PC-3 (cell line): ENCODE data around the gene PSMD10. TPM values are rescaled to one million over a fixed set of nuclear protein-coding genes. Genes with fewer than 3 reads are reported as not detected.

Experiments used
- ATAC-seq: fragments of 200-7000 bp; cut with Tn5 transposase; 2 replicates; pipeline ENCODE4 v1.9.1; 2020; ENCODE audit warnings: mild to moderate bottlenecking, moderate library complexity
- BruUV-seq: library from RNA; stranded (reverse); fragments of 400-500 nt; replicated peaks from 2 replicates; lab custom pipeline; 2021; lab: Mats Ljungman, UMichigan
- CTCF ChIA-PET: fragments of 300-600 bp; sonication (Branson Sonifier 250); formaldehyde crosslinking; loops from one replicate; lab custom pipeline; 2022; ENCODE audit warnings: antibody characterized with exemption; lab: Charles Lee
- POLR2A ChIA-PET: fragments of 300-600 bp; sonication (Branson Sonifier 250); formaldehyde crosslinking; loops from one replicate; lab custom pipeline; 2022; ENCODE audit warnings: antibody characterized with exemption; ENCODE audit not compliant: unreplicated experiment; lab: Charles Lee
- DNase-seq: peaks from one replicate; pipeline ENCODE4 v3.0.0-alpha.2; 2015
- H2AFZ ChIP-seq: fragments of 300-600 bp; sonication (generic); 2 replicates; pipeline ENCODE4 v1.6.0; 2016; ENCODE audit warnings: antibody characterized with exemption, low read length
- H3F3A ChIP-seq: fragments of 300-600 bp; sonication (generic); one replicate; pipeline ENCODE4 v1.6.0; 2017; ENCODE audit warnings: antibody characterized with exemption, low read length, control low read depth, mild to moderate bottlenecking; ENCODE audit not compliant: unreplicated experiment
- H3K27ac ChIP-seq: fragments of 300-600 bp; sonication (generic); 2 replicates; pipeline ENCODE4 v1.5.1; 2016; ENCODE audit warnings: mild to moderate bottlenecking, low read length
- H3K27me3 ChIP-seq: fragments of 300-600 bp; sonication (generic); 2 replicates; pipeline ENCODE4 v1.6.1; 2016; ENCODE audit warnings: low read length, mixed read lengths
- H3K36me3 ChIP-seq: fragments of 300-600 bp; sonication (generic); 2 replicates; pipeline ENCODE4 v1.6.1; 2016; ENCODE audit warnings: low read depth, mixed run types, low read length, mixed read lengths
- H3K4me1 ChIP-seq: fragments of 300-600 bp; sonication (generic); 2 replicates; pipeline ENCODE4 v1.5.1; 2016; ENCODE audit warnings: low read length; ENCODE audit not compliant: insufficient read depth
- H3K4me2 ChIP-seq: fragments of 300-600 bp; sonication (generic); 2 replicates; pipeline ENCODE4 v1.6.0; 2016; ENCODE audit warnings: low read length
- H3K4me3 ChIP-seq: fragments of 300-600 bp; sonication (generic); 2 replicates; pipeline ENCODE4 v1.5.1; 2016; ENCODE audit warnings: mild to moderate bottlenecking, low read length, mixed read lengths
- H3K79me2 ChIP-seq: fragments of 300-600 bp; sonication (generic); 2 replicates; pipeline ENCODE4 v1.6.1; 2017; ENCODE audit warnings: low read length, mixed read lengths
- H3K9ac ChIP-seq: fragments of 300-600 bp; sonication (generic); 2 replicates; pipeline ENCODE4 v1.6.0; 2016; ENCODE audit warnings: mild to moderate bottlenecking, low read length
- H3K9me2 ChIP-seq: fragments of 300-600 bp; sonication (generic); replicated peaks from 2 replicates; pipeline ENCODE4 v1.6.1; 2016; ENCODE audit warnings: mixed run types, low read length, mixed read lengths
- H3K9me3 ChIP-seq: fragments of 300-600 bp; sonication (generic); 2 replicates; pipeline ENCODE4 v1.6.1; 2016; ENCODE audit warnings: low read length, mixed read lengths
- H4K20me1 ChIP-seq: fragments of 300-600 bp; sonication (generic); 2 replicates; pipeline ENCODE4 v1.6.1; 2016; ENCODE audit warnings: low read length, mixed read lengths
- EZH2 ChIP-seq: fragments of 300-600 bp; sonication (generic); IDR thresholded peaks from one replicate; pipeline ENCODE4 v1.6.1; 2017; ENCODE audit warnings: antibody characterized with exemption, mild to moderate bottlenecking, low read length; ENCODE audit not compliant: unreplicated experiment
- EZH2phosphoT487 ChIP-seq: fragments of 300-600 bp; sonication (generic); IDR thresholded peaks from 2 replicates; pipeline ENCODE4 v1.6.1; 2018; ENCODE audit warnings: mild to moderate bottlenecking, antibody characterized with exemption, low read length, borderline replicate concordance
- intact Hi-C: fragments of 100-400 bp; cut with micrococcal nuclease; formaldehyde crosslinking; loops from 2 replicates; pipeline ENCODE4 v1.9.0; 2023
- total RNA-seq: library from RNA; depleted of rRNA; stranded (reverse); fragments of >200 nt; gene quantifications from 2 replicates; pipeline ENCODE4 v1.2.3, GENCODE V29; 2014
- TF ChIP-seq, protein P1 (sequence below): fragments of 300-600 bp; sonication (generic); conservative IDR thresholded peaks from 2 replicates; pipeline ENCODE4 v1.5.1; 2017; ENCODE audit warnings: antibody characterized with exemption, low read depth, mild to moderate bottlenecking, low read length

PSMD10 gene
- total RNA-seq, 1 experiment from 2014 or later: 102 TPM

DNA sequence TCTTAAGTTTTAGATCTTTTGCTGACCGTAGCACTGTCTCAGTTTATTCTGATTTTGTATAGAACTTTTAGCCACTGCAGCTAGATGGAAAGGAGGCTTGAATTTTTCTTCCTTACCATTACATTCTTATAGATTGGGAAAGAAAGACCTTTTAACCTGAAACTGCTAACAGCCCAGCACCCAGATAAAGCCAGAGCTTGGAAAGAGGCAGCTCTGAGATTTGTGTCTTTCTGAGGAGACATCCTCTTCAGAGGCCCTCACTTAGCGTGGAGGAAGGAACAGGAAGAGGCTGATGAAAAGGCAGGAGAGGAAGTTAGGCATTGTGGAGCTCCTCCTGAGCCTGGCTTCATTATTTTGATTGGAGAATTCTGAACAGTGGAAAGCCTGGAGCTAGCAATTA lies 35.3 kb upstream of the PSMD10 start:
- no peaks in the 10 kb centered on the region for H3K9me3 ChIP-seq
- no peak overlapping the region for H3K4me3 ChIP-seq
- H4K20me1 ChIP-seq: no peaks in the 10 kb centered on the region
- no peaks in the 10 kb centered on the region for H3K79me2 ChIP-seq
- H3K27me3 ChIP-seq: no peaks in the 10 kb centered on the region
- no peak overlapping the region for H2AFZ ChIP-seq
- DNase-seq: no peak
- TF ChIP-seq, protein P1, sequence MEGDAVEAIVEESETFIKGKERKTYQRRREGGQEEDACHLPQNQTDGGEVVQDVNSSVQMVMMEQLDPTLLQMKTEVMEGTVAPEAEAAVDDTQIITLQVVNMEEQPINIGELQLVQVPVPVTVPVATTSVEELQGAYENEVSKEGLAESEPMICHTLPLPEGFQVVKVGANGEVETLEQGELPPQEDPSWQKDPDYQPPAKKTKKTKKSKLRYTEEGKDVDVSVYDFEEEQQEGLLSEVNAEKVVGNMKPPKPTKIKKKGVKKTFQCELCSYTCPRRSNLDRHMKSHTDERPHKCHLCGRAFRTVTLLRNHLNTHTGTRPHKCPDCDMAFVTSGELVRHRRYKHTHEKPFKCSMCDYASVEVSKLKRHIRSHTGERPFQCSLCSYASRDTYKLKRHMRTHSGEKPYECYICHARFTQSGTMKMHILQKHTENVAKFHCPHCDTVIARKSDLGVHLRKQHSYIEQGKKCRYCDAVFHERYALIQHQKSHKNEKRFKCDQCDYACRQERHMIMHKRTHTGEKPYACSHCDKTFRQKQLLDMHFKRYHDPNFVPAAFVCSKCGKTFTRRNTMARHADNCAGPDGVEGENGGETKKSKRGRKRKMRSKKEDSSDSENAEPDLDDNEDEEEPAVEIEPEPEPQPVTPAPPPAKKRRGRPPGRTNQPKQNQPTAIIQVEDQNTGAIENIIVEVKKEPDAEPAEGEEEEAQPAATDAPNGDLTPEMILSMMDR: no peak
- TF ChIP-seq EZH2phosphoT487: no peak
- no peak for TF ChIP-seq EZH2
- no TSS peak for BruUV-seq
- ATAC-seq: no peak
- no peak overlapping the region for H3K4me2 ChIP-seq
- peaks cover 10% of the 10 kb centered on the region for H3K4me1 ChIP-seq
- H3K36me3 ChIP-seq: peaks cover 5% of the 10 kb centered on the region; the same call in 1 of the 2 replicates
- no peaks in the 10 kb centered on the region for H3K9me2 ChIP-seq
- ChIA-PET CTCF (interaction anchor here (0.5 kb wide), 1 partner anchor 104 kb away, joined by 3 read pairs; no protein-coding TSS in a partner anchor), POLR2A (no interaction called here)
- H3K27ac ChIP-seq: no peak overlapping the region
- H3K9ac ChIP-seq: no peak overlapping the region
- no peaks in the 10 kb centered on the region for H3F3A ChIP-seq
- intact Hi-C loops: no loop called here

DNA sequence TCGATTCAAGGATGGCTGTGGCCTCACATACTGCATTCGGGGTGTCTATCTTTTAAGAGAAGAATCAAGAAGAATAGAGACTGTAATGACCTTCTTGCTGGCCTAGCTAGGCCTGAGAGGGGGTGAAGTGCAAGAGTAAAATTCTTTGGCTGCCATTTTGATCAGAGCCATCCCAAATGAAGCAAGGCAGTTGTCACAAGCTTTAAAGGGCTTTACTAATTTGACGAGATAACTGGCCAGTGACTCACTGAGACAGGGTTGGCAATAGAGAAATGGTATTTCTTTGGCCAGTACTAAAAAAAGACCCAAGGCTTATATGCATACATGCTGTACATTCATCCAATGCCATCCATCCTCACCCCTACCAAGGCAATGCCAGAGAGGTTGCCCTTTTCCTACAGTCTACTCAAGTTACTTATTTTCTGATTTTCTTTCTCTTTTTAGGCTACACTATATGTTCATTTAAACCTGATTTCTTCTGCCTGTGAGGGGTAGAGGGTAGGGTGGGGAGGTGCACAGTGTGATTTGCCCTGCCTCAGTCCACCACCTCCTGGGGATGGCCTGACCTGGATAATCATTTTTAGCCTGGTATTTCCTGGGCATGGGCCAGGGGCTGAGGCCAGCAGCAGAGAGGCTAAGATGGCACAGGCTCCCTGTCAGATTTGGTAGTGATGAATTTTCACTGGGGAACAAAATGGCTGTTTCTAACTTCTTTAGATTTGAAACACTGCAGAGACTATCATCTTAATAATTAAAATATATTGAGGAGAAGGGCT lies 32.4 kb upstream of the PSMD10 start:
- Histone ChIP-seq H4K20me1 (no peaks in the 10 kb centered on the region), H3K79me2 (no peaks in the 10 kb centered on the region), H3K9me2 (no peaks in the 10 kb centered on the region), H3K27ac (no peak overlapping the region), H3K36me3 (peaks cover 5% of the 10 kb centered on the region; the same call in 1 of the 2 replicates), H3K4me1 (no peaks in the 10 kb centered on the region), H3K4me3 (no peak overlapping the region), H3K9me3 (no peaks in the 10 kb centered on the region), H3K27me3 (no peaks in the 10 kb centered on the region), H3K4me2 (no peak overlapping the region), H3F3A (no peaks in the 10 kb centered on the region), H2AFZ (no peak overlapping the region), H3K9ac (no peak overlapping the region)
- intact Hi-C loops: no loop called here
- no peak for TF ChIP-seq EZH2phosphoT487
- no peak for ATAC-seq
- BruUV-seq: no TSS peak
- CTCF ChIA-PET: no interaction called here
- POLR2A ChIA-PET: no interaction called here
- DNase-seq: no peak

DNA sequence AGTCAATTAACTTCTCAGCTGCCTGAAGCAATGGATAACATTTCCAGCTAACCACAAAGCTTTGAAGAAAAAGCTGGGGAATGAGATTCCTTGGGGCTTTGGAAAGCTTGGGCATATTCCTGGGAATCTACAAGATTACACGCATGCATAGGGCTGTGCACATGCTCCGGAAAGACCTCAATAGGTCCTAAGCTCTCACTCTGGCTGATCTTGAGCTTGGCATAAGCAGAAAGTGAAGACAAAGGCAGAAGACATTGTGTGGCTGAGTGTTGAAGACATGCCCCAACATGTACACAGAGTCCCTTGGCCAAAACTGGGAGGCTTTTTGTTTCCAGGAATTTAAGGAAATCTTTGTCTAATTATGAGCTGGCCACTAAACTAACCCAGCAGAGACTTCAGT lies 31.4 kb upstream of the PSMD10 start:
- ChIA-PET CTCF (no interaction called here), POLR2A (no interaction called here)
- Histone ChIP-seq H3K27ac (no peak overlapping the region), H3K79me2 (no peaks in the 10 kb centered on the region), H4K20me1 (no peaks in the 10 kb centered on the region), H3K4me2 (no peak overlapping the region), H3K36me3 (peaks cover 5% of the 10 kb centered on the region; the same call in 1 of the 2 replicates), H3K9me3 (no peaks in the 10 kb centered on the region), H3K27me3 (no peaks in the 10 kb centered on the region), H3K4me1 (no peaks in the 10 kb centered on the region), H3K9me2 (no peaks in the 10 kb centered on the region), H3K4me3 (no peak overlapping the region), H3K9ac (no peak overlapping the region), H2AFZ (no peak overlapping the region), H3F3A (no peaks in the 10 kb centered on the region)
- TF ChIP-seq, protein P1: no peak
- no peak for TF ChIP-seq EZH2phosphoT487
- no peak for TF ChIP-seq EZH2
- no peak for DNase-seq
- no peak for ATAC-seq
- intact Hi-C loops: no loop called here
- no TSS peak for BruUV-seq
